ENCODE data around the gene NHSL1.

The NHSL1 gene

GRCh38 chr6:138431256-138432062 is 67.8 kb downstream of the NHSL1 start:
- in situ Hi-C loops (cut with HindIII; ENCODE audit: low sequenced_read_pairs) = no loop called here

GRCh38 chr6:138430361-138431145 is 68.7 kb downstream of the NHSL1 start:
- in situ Hi-C loops (cut with HindIII; ENCODE audit: low sequenced_read_pairs) = no loop called here

- in situ Hi-C loops (cut with HindIII; ENCODE audit: low sequenced_read_pairs) = loop anchor here (5.0 kb wide), 2 partner anchors 58 to 88 kb away; no protein-coding TSS in a partner anchor
Observed at GRCh38 chr6:138429761-138430160, 69.5 kb downstream of the NHSL1 start.

GRCh38 chr6:138428944-138429598 is 70.2 kb downstream of the NHSL1 start:
- in situ Hi-C loops (cut with HindIII; ENCODE audit: low sequenced_read_pairs) = loop anchor here (5.0 kb wide), 2 partner anchors 58 to 88 kb away; no protein-coding TSS in a partner anchor

- in situ Hi-C loops (cut with HindIII; ENCODE audit: low sequenced_read_pairs) = loop anchor here (5.0 kb wide), 2 partner anchors 60 to 90 kb away; no protein-coding TSS in a partner anchor
Observed at GRCh38 chr6:138427701-138428100, 71.6 kb downstream of the NHSL1 start.

- in situ Hi-C loops (cut with HindIII; ENCODE audit: low sequenced_read_pairs) = loop anchor here (5.0 kb wide), 2 partner anchors 61 to 91 kb away; no protein-coding TSS in a partner anchor
Observed at GRCh38 chr6:138426500-138427123, 72.7 kb downstream of the NHSL1 start.

- in situ Hi-C loops (cut with HindIII; ENCODE audit: low sequenced_read_pairs) = loop anchor here (5.0 kb wide), 2 partner anchors 62 to 92 kb away; no protein-coding TSS in a partner anchor
Observed at GRCh38 chr6:138425256-138425655, 74.0 kb downstream of the NHSL1 start.

GRCh38 chr6:138424004-138424904 is 75.0 kb downstream of the NHSL1 start:
- in situ Hi-C loops (cut with HindIII; ENCODE audit: low sequenced_read_pairs) = no loop called here

GRCh38 chr6:138422861-138423260 is 76.4 kb downstream of the NHSL1 start:
- in situ Hi-C loops (cut with HindIII; ENCODE audit: low sequenced_read_pairs) = no loop called here

GRCh38 chr6:138421608-138422007 is 77.7 kb downstream of the NHSL1 start:
- in situ Hi-C loops (cut with HindIII; ENCODE audit: low sequenced_read_pairs) = no loop called here

- in situ Hi-C loops (cut with HindIII; ENCODE audit: low sequenced_read_pairs) = no loop called here
Observed at GRCh38 chr6:138421089-138421488, 78.2 kb downstream of the NHSL1 start.

- in situ Hi-C loops (cut with HindIII; ENCODE audit: low sequenced_read_pairs) = no loop called here
Observed at GRCh38 chr6:138420356-138420755, 78.9 kb downstream of the NHSL1 start.

GRCh38 chr6:138419766-138420165 is 79.5 kb downstream of the NHSL1 start:
- in situ Hi-C loops (cut with HindIII; ENCODE audit: low sequenced_read_pairs) = no loop called here

- in situ Hi-C loops (cut with HindIII; ENCODE audit: low sequenced_read_pairs) = no loop called here
Observed at GRCh38 chr6:138418118-138418742, 81.1 kb downstream of the NHSL1 start.

- in situ Hi-C loops (cut with HindIII; ENCODE audit: low sequenced_read_pairs) = no loop called here
Observed at GRCh38 chr6:138417493-138418117, 81.7 kb downstream of the NHSL1 start.

GRCh38 chr6:138416206-138416605 is 83.1 kb downstream of the NHSL1 start:
- in situ Hi-C loops (cut with HindIII; ENCODE audit: low sequenced_read_pairs) = no loop called here

GRCh38 chr6:138415125-138415524 is 84.2 kb downstream of the NHSL1 start:
- in situ Hi-C loops (cut with HindIII; ENCODE audit: low sequenced_read_pairs) = no loop called here

- in situ Hi-C loops (cut with HindIII; ENCODE audit: low sequenced_read_pairs) = no loop called here
Observed at GRCh38 chr6:138410972-138411880, 88.1 kb downstream of the NHSL1 start.
